ENCODE measurements around the gene ADRA2B. TPM values are rescaled to one million over a fixed set of nuclear protein-coding genes. Genes with fewer than 3 reads are reported as not detected.
A peak's percentile ranks its signal among the peaks of the same experiment; 100 is the strongest.

ADRA2B gene
- total RNA-seq, 2 donors from 2014 or later, result under 0.01 to 0.26 TPM

DNA sequence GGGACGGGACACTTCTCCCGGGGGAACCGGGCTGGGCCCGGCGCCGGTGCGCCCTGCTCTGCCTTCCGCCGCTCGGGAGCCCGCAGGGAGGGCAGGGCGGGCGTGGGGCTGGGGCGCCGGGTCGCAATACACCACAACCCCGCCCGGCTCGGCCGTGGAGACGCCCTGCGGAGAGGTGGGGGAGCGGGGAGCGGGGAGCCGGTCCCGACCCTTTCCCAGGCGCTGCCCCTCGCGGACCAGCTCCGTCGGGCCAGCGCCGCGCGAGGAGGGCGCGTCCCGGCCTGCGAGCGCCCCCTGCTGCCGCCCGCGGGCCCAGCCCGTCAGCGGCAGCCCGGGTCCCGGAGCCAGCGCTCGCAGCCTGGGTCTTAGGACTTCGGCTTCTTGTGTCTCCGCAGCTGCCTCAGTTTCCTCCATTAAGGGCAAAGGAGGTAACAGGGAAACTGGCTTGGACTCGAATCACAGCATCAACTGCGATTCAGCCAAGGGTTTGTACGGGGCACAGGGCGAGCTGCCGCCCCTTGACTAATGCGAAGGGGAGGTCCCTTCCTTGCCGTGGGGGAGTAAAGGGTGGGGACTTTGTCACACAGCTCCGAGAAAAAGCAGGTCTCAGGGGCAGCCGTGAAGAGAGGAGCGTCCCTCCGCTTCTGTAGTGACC is 635 bp upstream of the ADRA2B start:
- DNase-seq (peak; percentile 31 to 69 (median 52)), ATAC-seq (peak; percentile 88)
- H3K27me3 ChIP-seq, result peaks cover 0 to 5% of the 10 kb centered on the region in 2 donors
- intact Hi-C loops (cut with DNase I), result loop anchor here (10.0 kb wide), 2 partner anchors 58 to 92 kb away; no protein-coding TSS in a partner anchor
- H3K27ac ChIP-seq, result peak overlapping the region; percentile 8 to 69 (median 42)
- TF ChIP-seq CTCF (IDR thresholded peaks at IDR 0.05), result peak; percentile 40 to 98 (median 92)
- TF ChIP-seq POLR2A (IDR thresholded peaks at IDR 0.05), result no peak
- peaks cover 14% of the 10 kb centered on the region for H3K4me1 ChIP-seq
- no peaks in the 10 kb centered on the region for H3K9me3 ChIP-seq
- no peaks in the 10 kb centered on the region for H3K36me3 ChIP-seq (replicated peaks in 1 of 2; ENCODE audit: insufficient read depth in 1 of 2, low read depth in 2 of 2)
- 1 to 3% methylated on average over 30 to 62 of the region's 62 CpGs for WGBS, 2 donors
- peak overlapping the region; percentile 31 to 54 for H3K4me3 ChIP-seq

DNA sequence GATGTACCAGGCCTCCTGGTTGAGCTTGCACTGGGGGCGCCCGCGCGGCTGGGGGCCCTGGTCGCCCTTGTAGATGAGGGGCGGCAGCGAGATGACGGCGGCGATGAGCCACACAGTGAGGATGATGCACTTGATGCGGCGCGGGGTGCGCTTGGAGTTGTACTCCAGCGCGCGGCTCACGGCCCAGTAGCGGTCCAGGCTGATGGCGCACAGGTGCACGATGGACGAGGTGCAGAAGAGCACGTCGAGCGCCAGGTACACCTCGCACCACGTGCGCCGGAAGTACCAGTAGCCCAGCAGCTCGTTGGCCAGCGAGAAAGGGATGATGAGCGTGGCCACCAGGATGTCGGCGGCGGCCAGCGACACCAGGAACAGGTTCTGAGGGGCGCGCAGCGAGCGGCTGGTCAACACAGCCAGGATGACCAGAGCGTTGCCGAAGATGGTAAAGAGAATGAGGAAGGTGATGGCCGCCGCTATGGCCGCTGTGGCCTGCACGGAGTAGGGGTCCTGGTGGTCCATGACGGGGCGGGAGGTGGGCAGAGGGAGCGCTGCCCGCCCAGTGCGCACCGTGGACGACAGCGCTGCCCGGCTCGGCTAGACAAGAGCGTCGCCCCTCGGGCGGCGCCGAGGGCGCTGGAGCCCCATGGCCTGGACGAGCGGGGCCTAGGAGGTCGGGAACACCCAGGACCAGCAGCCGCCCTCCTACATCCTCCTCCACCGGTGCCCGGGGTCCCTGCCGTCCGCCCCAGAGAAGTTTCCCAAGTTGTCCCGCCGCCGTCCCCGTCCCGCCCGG is 544 bp downstream of the ADRA2B start:
- peak overlapping the region in 1 of 2 donors; percentile 54 for H3K4me3 ChIP-seq
- H3K4me1 ChIP-seq, result peaks cover 14% of the 10 kb centered on the region
- intact Hi-C loops (cut with DNase I), result loop anchor here (10.0 kb wide), 2 partner anchors 59 to 91 kb away; no protein-coding TSS in a partner anchor
- peak overlapping the region in 1 of 4 donors; percentile 60 for H3K27ac ChIP-seq
- H3K9me3 ChIP-seq, result no peaks in the 10 kb centered on the region
- H3K27me3 ChIP-seq, result peaks cover 0 to 5% of the 10 kb centered on the region in 2 donors
- no peak for DNase-seq
- TF ChIP-seq POLR2A (IDR thresholded peaks at IDR 0.05), result no peak
- no peak for TF ChIP-seq CTCF (IDR thresholded peaks at IDR 0.05)
- WGBS, 2 donors, result 45 to 74% methylated on average over 48 to 74 of the region's 77 CpGs
- ATAC-seq, result peak; percentile 2
- H3K36me3 ChIP-seq (replicated peaks in 1 of 2; ENCODE audit: insufficient read depth in 1 of 2, low read depth in 2 of 2), result no peaks in the 10 kb centered on the region

DNA sequence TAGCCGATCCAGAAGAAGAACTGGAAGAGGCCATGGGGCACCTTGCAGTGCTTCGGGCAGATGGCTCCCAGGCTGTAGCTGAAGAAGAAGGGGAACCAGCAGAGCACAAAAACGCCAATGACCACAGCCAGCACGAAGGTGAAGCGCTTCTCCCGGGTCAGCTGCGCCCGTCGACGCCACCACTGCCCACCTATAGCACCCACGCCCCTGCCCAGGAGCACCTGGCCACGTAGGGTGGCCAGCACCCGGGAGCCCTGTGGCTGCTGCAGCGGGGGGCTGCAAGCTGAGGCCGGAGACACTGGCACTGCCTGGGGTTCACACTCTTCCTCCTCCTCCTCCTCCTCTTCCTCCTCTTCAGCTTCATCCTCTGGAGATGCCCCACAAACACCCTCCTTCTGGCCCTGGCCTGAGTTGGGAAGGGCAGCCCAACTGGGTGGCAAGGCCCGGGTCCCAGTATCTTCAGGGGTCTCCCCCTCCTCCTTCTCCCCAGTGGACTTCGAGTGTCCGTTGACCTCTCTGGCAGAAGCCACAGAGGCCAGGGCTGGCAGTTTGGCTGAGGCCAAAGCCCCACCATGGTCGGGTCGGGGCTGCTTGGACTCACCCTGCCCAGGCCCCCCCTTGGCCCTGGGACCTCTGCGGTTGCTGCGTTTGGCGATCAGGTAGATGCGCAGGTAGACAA is 1.3 kb downstream of the ADRA2B start:
- Histone ChIP-seq H3K36me3 (replicated peaks in 1 of 2; ENCODE audit: insufficient read depth in 1 of 2, low read depth in 2 of 2) (no peaks in the 10 kb centered on the region), H3K27me3 (peaks cover 0 to 5% of the 10 kb centered on the region in 2 donors), H3K27ac (no peak overlapping the region), H3K4me1 (peaks cover 14% of the 10 kb centered on the region), H3K9me3 (no peaks in the 10 kb centered on the region), H3K4me3 (no peak overlapping the region)
- ATAC-seq (no peak), DNase-seq (no peak)
- intact Hi-C loops (cut with DNase I), result loop anchor here (10.0 kb wide), 2 partner anchors 60 to 90 kb away; no protein-coding TSS in a partner anchor
- WGBS, 2 donors, result 94 to 97% methylated on average over 22 to 24 of the region's 24 CpGs
- TF ChIP-seq CTCF (IDR thresholded peaks at IDR 0.05), result no peak

- Histone ChIP-seq H3K4me3 (no peak overlapping the region), H3K27ac (no peak overlapping the region), H3K36me3 (replicated peaks in 1 of 2; ENCODE audit: insufficient read depth in 1 of 2, low read depth in 2 of 2) (no peaks in the 10 kb centered on the region), H3K27me3 (peaks cover 0 to 5% of the 10 kb centered on the region in 2 donors), H3K4me1 (peaks cover 14% of the 10 kb centered on the region), H3K9me3 (no peaks in the 10 kb centered on the region)
- intact Hi-C loops (cut with DNase I), result loop anchor here (10.0 kb wide), 2 partner anchors 60 to 90 kb away; no protein-coding TSS in a partner anchor
- no peak for DNase-seq
- 90% methylated on average over 10 to 13 of the region's 13 CpGs for WGBS, 2 donors
- no peak for ATAC-seq
- TF ChIP-seq POLR2A (IDR thresholded peaks at IDR 0.05) (no peak), CTCF (IDR thresholded peaks at IDR 0.05) (no peak)
Observed at GRCh38 chr2:96114546-96114902, 1.8 kb downstream of the ADRA2B start.

All from body of pancreas (tissue), 4 donors.